Measurements from ENCODE around the gene MCUB. TPM values are rescaled to one million over a fixed set of nuclear protein-coding genes. Genes with fewer than 3 reads are reported as not detected.

MCUB gene
- total and polyA plus RNA-seq, 2 donors (not counting 1 experiment from before 2014, with no cell fraction given), result 19.0 to 20.6 TPM

GRCh38 chr4:109703664-109704361 is 143.8 kb downstream of the MCUB start:
- no peak for TF ChIP-seq CTCF (conservative IDR thresholded peaks at IDR 0.05 in 1 of 2, IDR thresholded peaks at IDR 0.05 in 1 of 2; ENCODE audit: low read depth in 1 of 2, low read length in 2 of 2)
- H3K36me3 ChIP-seq (ENCODE audit: control insufficient read depth, insufficient read depth, low read length), result no peaks in the 10 kb centered on the region
- H3K4me3 ChIP-seq (replicated peaks in 1 of 4; ENCODE audit: control extremely low read depth in 1 of 4, insufficient read depth in 1 of 4, low read depth in 3 of 4, low read length in 4 of 4), result peak overlapping the region; percentile 73 to 84 (median 80)
- H3K9ac ChIP-seq (ENCODE audit: insufficient read depth, low read length), result peak overlapping the region; percentile 51
- H2AFZ ChIP-seq (ENCODE audit: low read length), result peak overlapping the region; percentile 73
- H3K9me3 ChIP-seq (ENCODE audit: control insufficient read depth, insufficient read depth, low read depth, low read length), result no peaks in the 10 kb centered on the region
- no peaks in the 10 kb centered on the region for H3K27me3 ChIP-seq (ENCODE audit: control insufficient read depth, insufficient read depth, low read length)
- H4K20me1 ChIP-seq (ENCODE audit: control insufficient read depth, extremely low read depth, insufficient read depth, low read length), result no peaks in the 10 kb centered on the region
- peaks cover 2% of the 10 kb centered on the region for H3K4me1 ChIP-seq (ENCODE audit: control insufficient read depth, extremely low read depth, insufficient read depth, low read length)
- H3K79me2 ChIP-seq (ENCODE audit: control insufficient read depth, insufficient read depth, low read length), result peaks cover 10% of the 10 kb centered on the region
- no peak overlapping the region for H3K27ac ChIP-seq (ENCODE audit: insufficient read depth, low read length)
- peak in 1 of 2 donors; percentile 28 for DNase-seq (ENCODE audit: low read depth in 2 of 2)
- H3K4me2 ChIP-seq (ENCODE audit: extremely low read depth, insufficient read depth, low read length), result peak overlapping the region; percentile 66

- Histone ChIP-seq H3K36me3 (ENCODE audit: control insufficient read depth, insufficient read depth, low read length) (peaks cover under 1% of the 10 kb centered on the region), H4K20me1 (ENCODE audit: control insufficient read depth, extremely low read depth, insufficient read depth, low read length) (no peaks in the 10 kb centered on the region), H3K27me3 (ENCODE audit: control insufficient read depth, insufficient read depth, low read length) (no peaks in the 10 kb centered on the region), H3K27ac (ENCODE audit: insufficient read depth, low read length) (no peak overlapping the region), H3K4me1 (ENCODE audit: control insufficient read depth, extremely low read depth, insufficient read depth, low read length) (no peaks in the 10 kb centered on the region), H3K9me3 (ENCODE audit: control insufficient read depth, insufficient read depth, low read depth, low read length) (no peaks in the 10 kb centered on the region), H3K4me3 (replicated peaks in 1 of 4; ENCODE audit: control extremely low read depth in 1 of 4, insufficient read depth in 1 of 4, low read depth in 3 of 4, low read length in 4 of 4) (no peak overlapping the region), H3K4me2 (ENCODE audit: extremely low read depth, insufficient read depth, low read length) (no peak overlapping the region), H3K9ac (ENCODE audit: insufficient read depth, low read length) (no peak overlapping the region), H2AFZ (ENCODE audit: low read length) (no peak overlapping the region), H3K79me2 (ENCODE audit: control insufficient read depth, insufficient read depth, low read length) (no peaks in the 10 kb centered on the region)
- TF ChIP-seq EZH2 (IDR thresholded peaks at IDR 0.05; ENCODE audit: low read length, missing control alignments), result no peak
- no peak for TF ChIP-seq CTCF (conservative IDR thresholded peaks at IDR 0.05 in 1 of 2, IDR thresholded peaks at IDR 0.05 in 1 of 2; ENCODE audit: low read depth in 1 of 2, low read length in 2 of 2)
- DNase-seq (ENCODE audit: low read depth in 2 of 2), result no peak
These were observed 148.4 kb downstream of the MCUB start for GRCh38 chr4:109708435-109708834.

GRCh38 chr4:109708990-109709389 is 148.9 kb downstream of the MCUB start:
- Histone ChIP-seq H3K27me3 (ENCODE audit: control insufficient read depth, insufficient read depth, low read length) (no peaks in the 10 kb centered on the region), H3K4me3 (replicated peaks in 1 of 4; ENCODE audit: control extremely low read depth in 1 of 4, insufficient read depth in 1 of 4, low read depth in 3 of 4, low read length in 4 of 4) (no peak overlapping the region), H3K27ac (ENCODE audit: insufficient read depth, low read length) (no peak overlapping the region), H3K4me2 (ENCODE audit: extremely low read depth, insufficient read depth, low read length) (no peak overlapping the region), H3K79me2 (ENCODE audit: control insufficient read depth, insufficient read depth, low read length) (no peaks in the 10 kb centered on the region), H3K9ac (ENCODE audit: insufficient read depth, low read length) (no peak overlapping the region), H4K20me1 (ENCODE audit: control insufficient read depth, extremely low read depth, insufficient read depth, low read length) (no peaks in the 10 kb centered on the region), H3K36me3 (ENCODE audit: control insufficient read depth, insufficient read depth, low read length) (peaks cover 2% of the 10 kb centered on the region), H2AFZ (ENCODE audit: low read length) (no peak overlapping the region), H3K9me3 (ENCODE audit: control insufficient read depth, insufficient read depth, low read depth, low read length) (no peaks in the 10 kb centered on the region), H3K4me1 (ENCODE audit: control insufficient read depth, extremely low read depth, insufficient read depth, low read length) (no peaks in the 10 kb centered on the region)
- DNase-seq (ENCODE audit: low read depth in 2 of 2), result no peak
- no peak for TF ChIP-seq CTCF (conservative IDR thresholded peaks at IDR 0.05 in 1 of 2, IDR thresholded peaks at IDR 0.05 in 1 of 2; ENCODE audit: low read depth in 1 of 2, low read length in 2 of 2)
- TF ChIP-seq EZH2 (IDR thresholded peaks at IDR 0.05; ENCODE audit: low read length, missing control alignments), result no peak

Data from fibroblast of lung (primary cell).